ENCODE results near the gene DYNLRB1.

The DYNLRB1 gene

GRCh38 chr20:34571753-34572152, 55.5 kb downstream of the DYNLRB1 start:
- H3K4me3 ChIP-seq (ENCODE audit: low read depth, low read length) = no peak overlapping the region
- DNase-seq (ENCODE audit: low read depth) = no peak
- in situ Hi-C loops (cut with HindIII; ENCODE audit: low sequenced_read_pairs) = no loop called here
- TF ChIP-seq CTCF (IDR thresholded peaks at IDR 0.05; ENCODE audit: low read depth, low read length, missing control alignments) = no peak

GRCh38 chr20:34573541-34574300, 57.5 kb downstream of the DYNLRB1 start:
- no peak for DNase-seq (ENCODE audit: low read depth)
- in situ Hi-C loops (cut with HindIII; ENCODE audit: low sequenced_read_pairs) = no loop called here
- H3K4me3 ChIP-seq (ENCODE audit: low read depth, low read length) = no peak overlapping the region
- no peak for TF ChIP-seq CTCF (IDR thresholded peaks at IDR 0.05; ENCODE audit: low read depth, low read length, missing control alignments)

GRCh38 chr20:34574426-34574825, 58.2 kb downstream of the DYNLRB1 start:
- in situ Hi-C loops (cut with HindIII; ENCODE audit: low sequenced_read_pairs) = no loop called here
- H3K4me3 ChIP-seq (ENCODE audit: low read depth, low read length) = no peak overlapping the region
- no peak for TF ChIP-seq CTCF (IDR thresholded peaks at IDR 0.05; ENCODE audit: low read depth, low read length, missing control alignments)
- DNase-seq (ENCODE audit: low read depth) = no peak

- TF ChIP-seq CTCF (IDR thresholded peaks at IDR 0.05; ENCODE audit: low read depth, low read length, missing control alignments) = no peak
- no peak for DNase-seq (ENCODE audit: low read depth)
- in situ Hi-C loops (cut with HindIII; ENCODE audit: low sequenced_read_pairs) = no loop called here
- no peak overlapping the region for H3K4me3 ChIP-seq (ENCODE audit: low read depth, low read length)
Measured at GRCh38 chr20:34574861-34575260, 58.6 kb downstream of the DYNLRB1 start.

- no peak for DNase-seq (ENCODE audit: low read depth)
- in situ Hi-C loops (cut with HindIII; ENCODE audit: low sequenced_read_pairs) = no loop called here
- TF ChIP-seq CTCF (IDR thresholded peaks at IDR 0.05; ENCODE audit: low read depth, low read length, missing control alignments) = no peak
- H3K4me3 ChIP-seq (ENCODE audit: low read depth, low read length) = no peak overlapping the region
Measured at GRCh38 chr20:34575271-34575670, 59.0 kb downstream of the DYNLRB1 start.

GRCh38 chr20:34575756-34576155, 59.5 kb downstream of the DYNLRB1 start:
- in situ Hi-C loops (cut with HindIII; ENCODE audit: low sequenced_read_pairs) = no loop called here
- no peak for TF ChIP-seq CTCF (IDR thresholded peaks at IDR 0.05; ENCODE audit: low read depth, low read length, missing control alignments)
- H3K4me3 ChIP-seq (ENCODE audit: low read depth, low read length) = no peak overlapping the region
- DNase-seq (ENCODE audit: low read depth) = no peak

All from astrocyte of the cerebellum (primary cell).